ENCODE results near the gene FBXL20.

GRCh38 chr17:39402244-39402889, 941 bp upstream of the FBXL20 start:
- TF ChIP-seq CTCF (IDR thresholded peaks at IDR 0.05), result no peak
- TF ChIP-seq SIN3A (IDR thresholded peaks at IDR 0.05; ENCODE audit: borderline replicate concordance, insufficient read depth, low read depth, low read length), result peak; percentile 98
